GM18858 (cell line): ENCODE measurements around the gene MED26.

ENCODE experiments used
- ATAC-seq: cut with Tn5 transposase; IDR thresholded peaks from one replicate; pipeline ENCODE4 v1.9.1; 2021; ENCODE audit not compliant: unreplicated experiment

The MED26 gene

GRCh38 chr19:16590876-16591802 is 36.9 kb downstream of the MED26 start:
- ATAC-seq, result no peak

- ATAC-seq, result no peak
These were observed 38.1 kb downstream of the MED26 start for GRCh38 chr19:16589917-16590316.

- ATAC-seq, result peak; percentile 5
These were observed 39.0 kb downstream of the MED26 start for GRCh38 chr19:16588824-16589577.

- ATAC-seq, result peak; percentile 29
These were observed 39.9 kb downstream of the MED26 start for GRCh38 chr19:16587833-16588823.

- ATAC-seq, result no peak
These were observed 40.8 kb downstream of the MED26 start for GRCh38 chr19:16586991-16587832.

- no peak for ATAC-seq
These were observed 41.5 kb downstream of the MED26 start for GRCh38 chr19:16586477-16586871.

GRCh38 chr19:16585808-16586476 is 42.1 kb downstream of the MED26 start:
- no peak for ATAC-seq

GRCh38 chr19:16585094-16585801 is 42.8 kb downstream of the MED26 start:
- ATAC-seq, result no peak

GRCh38 chr19:16584248-16585093 is 43.5 kb downstream of the MED26 start:
- peak; percentile 37 for ATAC-seq

GRCh38 chr19:16582486-16583261 is 45.3 kb downstream of the MED26 start:
- ATAC-seq, result no peak

GRCh38 chr19:16581971-16582343 is 46.0 kb downstream of the MED26 start:
- no peak for ATAC-seq

GRCh38 chr19:16581145-16581970 is 46.6 kb downstream of the MED26 start:
- no peak for ATAC-seq

- ATAC-seq, result no peak
These were observed 48.6 kb downstream of the MED26 start for GRCh38 chr19:16579381-16579780.

- ATAC-seq, result no peak
These were observed 50.4 kb downstream of the MED26 start for GRCh38 chr19:16577531-16577985.

GRCh38 chr19:16576690-16577530 is 51.1 kb downstream of the MED26 start:
- no peak for ATAC-seq
